HG03095 (cell line): ENCODE data around the gene KIF26B.

Experiments used
- ATAC-seq: cut with Tn5 transposase; IDR thresholded peaks from one replicate; pipeline ENCODE4 v1.9.1; 2021; ENCODE audit warnings: moderate library complexity; ENCODE audit not compliant: unreplicated experiment

KIF26B gene

GRCh38 chr1:245270972-245271371 lies 116.2 kb downstream of the KIF26B start:
- no peak for ATAC-seq

GRCh38 chr1:245272676-245273075 lies 117.9 kb downstream of the KIF26B start:
- ATAC-seq: no peak

- no peak for ATAC-seq
Measured at GRCh38 chr1:245276445-245276844, 121.7 kb downstream of the KIF26B start.

- no peak for ATAC-seq
Measured at GRCh38 chr1:245277276-245277675, 122.5 kb downstream of the KIF26B start.

GRCh38 chr1:245278846-245279245 lies 124.1 kb downstream of the KIF26B start:
- ATAC-seq: no peak

GRCh38 chr1:245279346-245279745 lies 124.6 kb downstream of the KIF26B start:
- no peak for ATAC-seq

- ATAC-seq: no peak
Measured at GRCh38 chr1:245283001-245283400, 128.2 kb downstream of the KIF26B start.

- no peak for ATAC-seq
Measured at GRCh38 chr1:245285168-245285567, 130.4 kb downstream of the KIF26B start.

GRCh38 chr1:245288796-245289195 lies 134.0 kb downstream of the KIF26B start:
- no peak for ATAC-seq

GRCh38 chr1:245290836-245291235 lies 136.1 kb downstream of the KIF26B start:
- no peak for ATAC-seq

GRCh38 chr1:245291351-245291750 lies 136.6 kb downstream of the KIF26B start:
- no peak for ATAC-seq

- ATAC-seq: no peak
Measured at GRCh38 chr1:245292141-245292540, 137.4 kb downstream of the KIF26B start.

- no peak for ATAC-seq
Measured at GRCh38 chr1:245292553-245292952, 137.8 kb downstream of the KIF26B start.

- ATAC-seq: no peak
Measured at GRCh38 chr1:245294020-245294419, 139.2 kb downstream of the KIF26B start.

GRCh38 chr1:245298781-245299180 lies 144.0 kb downstream of the KIF26B start:
- ATAC-seq: no peak

GRCh38 chr1:245301162-245301580 lies 146.4 kb downstream of the KIF26B start:
- no peak for ATAC-seq

GRCh38 chr1:245301921-245302320 lies 147.1 kb downstream of the KIF26B start:
- ATAC-seq: no peak

GRCh38 chr1:245304698-245305097 lies 149.9 kb downstream of the KIF26B start:
- ATAC-seq: no peak

- no peak for ATAC-seq
Measured at GRCh38 chr1:245306020-245306419, 151.2 kb downstream of the KIF26B start.

GRCh38 chr1:245306628-245307410 lies 152.0 kb downstream of the KIF26B start:
- ATAC-seq: no peak

- ATAC-seq: peak; percentile 81
Measured at GRCh38 chr1:245310571-245311531, 156.1 kb downstream of the KIF26B start.
